Sigmoid colon (tissue), 4 donors: Measurements from ENCODE around the gene ZNF518B.

Experiments
- EP300 ChIP-seq, 4 donors: sonication (generic); formaldehyde crosslinking; IDR thresholded peaks; one replicate each; pipeline ENCODE4 v1.6.1; 2017; ENCODE audit warnings: antibody characterized with exemption in 4 of 4
- POLR2A ChIP-seq, 2 donors: fragments of 450-650 bp; IDR thresholded peaks; one replicate each; pipeline ENCODE4 v1.6.1; 2016; ENCODE audit warnings: antibody characterized with exemption in 2 of 2, mild to moderate bottlenecking in 2 of 2, moderate library complexity in 2 of 2
- TF ChIP-seq, protein P1 (sequence below), 4 experiments: fragments of 450-650 bp in 3 of 4; fragments of 200-600 bp in 1 of 4; IDR thresholded peaks; one replicate each; pipeline ENCODE4 v1.5.1; 2016 to 2019; ENCODE audit warnings: antibody characterized with exemption in 4 of 4, mild to moderate bottlenecking in 3 of 4, moderate library complexity in 2 of 4

DNA sequence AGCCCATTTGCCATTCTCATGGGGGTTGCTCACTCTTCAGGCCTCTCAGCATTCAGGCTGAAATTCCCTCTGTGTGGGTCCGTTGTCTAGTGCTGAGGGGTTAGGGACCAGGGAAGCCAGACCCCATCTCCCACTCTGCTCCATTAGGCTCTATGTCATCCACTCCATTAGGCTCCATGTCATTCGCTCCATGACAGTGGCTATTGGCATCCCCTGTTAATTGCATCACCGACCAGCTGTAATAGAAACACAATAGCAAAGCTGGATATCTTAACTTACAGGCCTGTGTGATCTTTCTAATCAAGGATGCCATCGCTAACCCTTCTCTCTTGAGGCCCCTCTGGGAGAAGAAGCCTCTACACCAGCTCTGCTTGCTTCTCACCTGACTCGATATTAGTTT lies 25.7 kb upstream of the ZNF518B start:
- TF ChIP-seq POLR2A (IDR thresholded peaks at IDR 0.05) (no peak), EP300 (IDR thresholded peaks at IDR 0.05) (no peak)
- TF ChIP-seq, protein P1, sequence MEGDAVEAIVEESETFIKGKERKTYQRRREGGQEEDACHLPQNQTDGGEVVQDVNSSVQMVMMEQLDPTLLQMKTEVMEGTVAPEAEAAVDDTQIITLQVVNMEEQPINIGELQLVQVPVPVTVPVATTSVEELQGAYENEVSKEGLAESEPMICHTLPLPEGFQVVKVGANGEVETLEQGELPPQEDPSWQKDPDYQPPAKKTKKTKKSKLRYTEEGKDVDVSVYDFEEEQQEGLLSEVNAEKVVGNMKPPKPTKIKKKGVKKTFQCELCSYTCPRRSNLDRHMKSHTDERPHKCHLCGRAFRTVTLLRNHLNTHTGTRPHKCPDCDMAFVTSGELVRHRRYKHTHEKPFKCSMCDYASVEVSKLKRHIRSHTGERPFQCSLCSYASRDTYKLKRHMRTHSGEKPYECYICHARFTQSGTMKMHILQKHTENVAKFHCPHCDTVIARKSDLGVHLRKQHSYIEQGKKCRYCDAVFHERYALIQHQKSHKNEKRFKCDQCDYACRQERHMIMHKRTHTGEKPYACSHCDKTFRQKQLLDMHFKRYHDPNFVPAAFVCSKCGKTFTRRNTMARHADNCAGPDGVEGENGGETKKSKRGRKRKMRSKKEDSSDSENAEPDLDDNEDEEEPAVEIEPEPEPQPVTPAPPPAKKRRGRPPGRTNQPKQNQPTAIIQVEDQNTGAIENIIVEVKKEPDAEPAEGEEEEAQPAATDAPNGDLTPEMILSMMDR (IDR thresholded peaks at IDR 0.05), result no peak
